Measurements from ENCODE around the gene MREG. TPM values are rescaled to one million over a fixed set of nuclear protein-coding genes. Genes with fewer than 3 reads are reported as not detected.

Gene MREG
- total RNA-seq, 1 experiment from 2014 or later = 23.0 TPM

GRCh38 chr2:215941726-215942125, 71.6 kb downstream of the MREG start:
- no peak overlapping the region for H3K27ac ChIP-seq
- H3K27me3 ChIP-seq (ENCODE audit: insufficient read depth, low read depth) = no peaks in the 10 kb centered on the region
- no peak overlapping the region for H3K4me3 ChIP-seq
- no peak overlapping the region for H2AFZ ChIP-seq
- intact Hi-C loops (cut with micrococcal nuclease; ENCODE audit: unreplicated experiment) = no loop called here
- H3K79me2 ChIP-seq (ENCODE audit: low read depth) = no peaks in the 10 kb centered on the region
- ChIA-PET POLR2A (ENCODE audit: unreplicated experiment) (no interaction called here), CTCF (no interaction called here)
- H3K36me3 ChIP-seq (ENCODE audit: low read depth) = peaks cover 37% of the 10 kb centered on the region
- BruUV-seq (replicated peaks) = no TSS peak
- H3K4me1 ChIP-seq (replicated peaks; ENCODE audit: insufficient read depth) = no peaks in the 10 kb centered on the region
- no peak for DNase-seq
- no peaks in the 10 kb centered on the region for H3F3A ChIP-seq (ENCODE audit: insufficient read depth, low read depth)
- no peak overlapping the region for H3K4me2 ChIP-seq
- H3K9me2 ChIP-seq (ENCODE audit: insufficient read depth) = no peaks in the 10 kb centered on the region
- TF ChIP-seq CTCF (conservative IDR thresholded peaks at IDR 0.05) = no peak
- no peak for TF ChIP-seq EZH2 (IDR thresholded peaks at IDR 0.05; ENCODE audit: low read depth)
- H3K9me3 ChIP-seq (ENCODE audit: insufficient read depth, low read depth) = no peaks in the 10 kb centered on the region
- H4K20me1 ChIP-seq (ENCODE audit: insufficient read depth) = no peaks in the 10 kb centered on the region

DNA sequence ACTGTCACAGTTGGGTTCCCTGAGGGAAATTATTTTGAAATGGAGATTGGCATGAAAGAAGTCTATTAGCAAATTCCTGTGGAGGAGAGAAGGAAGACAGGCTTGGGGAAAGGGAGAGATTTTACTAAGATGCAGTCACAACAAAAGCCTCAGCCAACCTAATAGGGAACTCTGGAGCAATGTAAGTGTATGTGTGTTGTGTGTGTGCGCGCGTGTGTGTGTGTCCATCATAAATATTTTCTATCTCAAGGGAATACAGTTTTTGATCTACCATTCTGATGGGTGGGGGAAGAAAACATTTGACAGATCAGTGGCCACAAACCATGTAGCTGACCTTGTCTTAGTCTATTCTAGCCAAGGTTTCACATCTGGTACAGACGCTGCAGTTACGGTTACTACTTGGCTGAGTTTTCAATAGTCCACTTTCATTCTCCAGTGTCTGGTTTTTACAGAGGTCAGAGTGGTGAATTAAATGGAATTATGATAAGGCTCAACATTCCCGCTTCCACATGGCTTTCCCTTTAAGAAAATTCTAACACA, 72.6 kb downstream of the MREG start:
- TF ChIP-seq CTCF (conservative IDR thresholded peaks at IDR 0.05) = no peak
- TF ChIP-seq EZH2 (IDR thresholded peaks at IDR 0.05; ENCODE audit: low read depth) = no peak
- no peaks in the 10 kb centered on the region for H3K4me1 ChIP-seq (replicated peaks; ENCODE audit: insufficient read depth)
- ChIA-PET CTCF (no interaction called here), POLR2A (ENCODE audit: unreplicated experiment) (no interaction called here)
- peaks cover 34% of the 10 kb centered on the region for H3K36me3 ChIP-seq (ENCODE audit: low read depth)
- no TSS peak for BruUV-seq (replicated peaks)
- no peak overlapping the region for H3K27ac ChIP-seq
- H4K20me1 ChIP-seq (ENCODE audit: insufficient read depth) = no peaks in the 10 kb centered on the region
- intact Hi-C loops (cut with micrococcal nuclease; ENCODE audit: unreplicated experiment) = no loop called here
- H3F3A ChIP-seq (ENCODE audit: insufficient read depth, low read depth) = no peaks in the 10 kb centered on the region
- no peaks in the 10 kb centered on the region for H3K9me2 ChIP-seq (ENCODE audit: insufficient read depth)
- no peak overlapping the region for H2AFZ ChIP-seq
- H3K9me3 ChIP-seq (ENCODE audit: insufficient read depth, low read depth) = no peaks in the 10 kb centered on the region
- H3K4me3 ChIP-seq = no peak overlapping the region
- no peak for DNase-seq
- no peak overlapping the region for H3K4me2 ChIP-seq
- no peaks in the 10 kb centered on the region for H3K27me3 ChIP-seq (ENCODE audit: insufficient read depth, low read depth)
- H3K79me2 ChIP-seq (ENCODE audit: low read depth) = no peaks in the 10 kb centered on the region

DNA sequence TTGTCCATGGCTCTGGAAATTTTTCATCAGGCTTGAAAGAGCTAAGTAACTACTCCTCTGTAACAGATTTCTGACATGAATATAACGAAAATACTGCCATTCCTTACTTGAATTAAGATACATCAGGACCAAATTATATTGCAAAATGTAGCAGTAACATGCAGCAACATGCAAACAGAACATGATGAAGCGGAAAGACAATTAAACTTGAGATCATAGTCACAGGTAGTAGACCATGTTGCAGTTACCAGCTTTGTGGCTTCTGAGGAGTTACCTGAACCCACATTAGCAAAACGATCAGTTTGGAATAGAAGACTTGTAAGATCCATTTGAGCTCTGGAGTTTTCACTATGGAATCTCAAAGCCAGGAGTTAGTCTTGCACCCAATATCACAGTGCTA, 76.2 kb downstream of the MREG start:
- H3K9me2 ChIP-seq (ENCODE audit: insufficient read depth) = no peaks in the 10 kb centered on the region
- no peak overlapping the region for H2AFZ ChIP-seq
- no peak overlapping the region for H3K4me2 ChIP-seq
- BruUV-seq (replicated peaks) = no TSS peak
- H3K27ac ChIP-seq = no peak overlapping the region
- DNase-seq = no peak
- 0 out of 2 replicates have a peak, but pooled peaks cover under 1% of the 10 kb centered on the region for H3F3A ChIP-seq (ENCODE audit: insufficient read depth, low read depth)
- H3K4me3 ChIP-seq = no peak overlapping the region
- H3K27me3 ChIP-seq (ENCODE audit: insufficient read depth, low read depth) = no peaks in the 10 kb centered on the region
- no peaks in the 10 kb centered on the region for H4K20me1 ChIP-seq (ENCODE audit: insufficient read depth)
- H3K4me1 ChIP-seq (replicated peaks; ENCODE audit: insufficient read depth) = no peaks in the 10 kb centered on the region
- intact Hi-C loops (cut with micrococcal nuclease; ENCODE audit: unreplicated experiment) = no loop called here
- H3K9me3 ChIP-seq (ENCODE audit: insufficient read depth, low read depth) = no peaks in the 10 kb centered on the region
- ChIA-PET CTCF (interaction anchor here (0.7 kb wide), 1 partner anchor 951 kb away, joined by 3 read pairs; no protein-coding TSS in a partner anchor), POLR2A (ENCODE audit: unreplicated experiment) (no interaction called here)
- H3K36me3 ChIP-seq (ENCODE audit: low read depth) = peaks cover 13% of the 10 kb centered on the region
- no peaks in the 10 kb centered on the region for H3K79me2 ChIP-seq (ENCODE audit: low read depth)
- no peak for TF ChIP-seq CTCF (conservative IDR thresholded peaks at IDR 0.05)
- TF ChIP-seq EZH2 (IDR thresholded peaks at IDR 0.05; ENCODE audit: low read depth) = no peak

Data from PC-9 (cell line).